Pons (tissue), 1 donor: ENCODE data around the gene CYP2C18.
"Not testable (repeated sequence)": the region's sequence is repeated elsewhere in the genome, so short reads cannot be mapped to it uniquely, and the experiment has no call there.

ENCODE experiments used
- DNase-seq: peaks from one replicate; pipeline ENCODE4 v3.0.0-alpha.2; 2016; ENCODE audit warnings: low spot score

Gene CYP2C18

GRCh38 chr10:94747137-94747536 lies 63.6 kb downstream of the CYP2C18 start:
- DNase-seq = no peak

- DNase-seq = no peak
Observed at GRCh38 chr10:94747838-94748237, 64.3 kb downstream of the CYP2C18 start.

- DNase-seq = no peak
Observed at GRCh38 chr10:94757916-94758315, 74.4 kb downstream of the CYP2C18 start.

GRCh38 chr10:94760586-94761178 lies 77.2 kb downstream of the CYP2C18 start:
- DNase-seq = no peak

GRCh38 chr10:94762393-94762792 lies 78.9 kb downstream of the CYP2C18 start, which contains the start of gene CYP2C19:
Gene CYP2C19, plus strand, starts transcription at chr10:94762681. Its CDS starts 25 bp downstream, at chr10:94762706.
- DNase-seq = no peak

- not testable (repeated sequence) for DNase-seq
Observed at GRCh38 chr10:94775425-94775824, 91.9 kb downstream of the CYP2C18 start.

GRCh38 chr10:94777886-94778458 lies 94.4 kb downstream of the CYP2C18 start:
- DNase-seq = no peak

- no peak for DNase-seq
Observed at GRCh38 chr10:94780844-94781243, 97.3 kb downstream of the CYP2C18 start.

- DNase-seq = no peak
Observed at GRCh38 chr10:94784256-94784655, 100.7 kb downstream of the CYP2C18 start.

GRCh38 chr10:94785211-94785610 lies 101.7 kb downstream of the CYP2C18 start:
- no peak for DNase-seq
